Astrocyte (in vitro differentiated cells and primary cell): ENCODE data around the gene PSMD14. TPM values are rescaled to one million over a fixed set of nuclear protein-coding genes. Genes with fewer than 3 reads are reported as not detected.

ENCODE experiments used
- DNase-seq: peaks from one replicate; pipeline ENCODE4 v3.0.0-alpha.2; 2010; ENCODE audit warnings: low read depth
- FAIRE-seq: peaks from 2 replicates; lab custom pipeline; 2011; peaks lifted over from hg19 to GRCh38; lab: Jason Lieb, UNC
- H2AFZ ChIP-seq: 2 replicates; pipeline ENCODE4 v1.6.0; 2012; ENCODE audit warnings: low read depth, low read length, inconsistent platforms
- H3K27ac ChIP-seq: 2 replicates; pipeline ENCODE4 v1.5.1; 2011; ENCODE audit warnings: low read depth, low read length, inconsistent platforms
- H3K27me3 ChIP-seq: 2 replicates; pipeline ENCODE4 v1.6.0; 2011; ENCODE audit warnings: low read length, inconsistent platforms; ENCODE audit not compliant: insufficient read depth
- H3K36me3 ChIP-seq: 2 replicates; pipeline ENCODE4 v1.5.1; 2011; ENCODE audit warnings: low read length, inconsistent platforms; ENCODE audit not compliant: insufficient read depth
- H3K4me1 ChIP-seq: 2 replicates; pipeline ENCODE4 v1.5.1; 2011; ENCODE audit warnings: low read length, inconsistent platforms; ENCODE audit not compliant: insufficient read depth
- H3K4me2 ChIP-seq: 2 replicates; pipeline ENCODE4 v1.6.0; 2012; ENCODE audit warnings: low read length, inconsistent platforms
- H3K4me3 ChIP-seq: 2 replicates; pipeline ENCODE4 v1.5.1; 2011; ENCODE audit warnings: low read depth, mild to moderate bottlenecking, low read length, inconsistent platforms; ENCODE audit not compliant: insufficient read depth
- H3K79me2 ChIP-seq: 2 replicates; pipeline ENCODE4 v1.6.0; 2012; ENCODE audit warnings: mild to moderate bottlenecking, low read length, inconsistent platforms; ENCODE audit not compliant: insufficient read depth
- H3K9ac ChIP-seq: 2 replicates; pipeline ENCODE4 v1.6.0; 2012; ENCODE audit warnings: mild to moderate bottlenecking, low read length, inconsistent platforms
- H3K9me3 ChIP-seq: 2 replicates; pipeline ENCODE4 v1.5.1; 2012; ENCODE audit warnings: low read depth, mild to moderate bottlenecking, low read length, inconsistent platforms; ENCODE audit not compliant: insufficient read depth
- H4K20me1 ChIP-seq: 2 replicates; pipeline ENCODE4 v1.6.0; 2012; ENCODE audit warnings: low read length, inconsistent platforms; ENCODE audit not compliant: insufficient read depth
- H3K27ac Mint-ChIP-seq: one replicate; pipeline ENCODE4 v1.8.0; 2021; ENCODE audit warnings: mild to moderate bottlenecking, mixed read lengths; ENCODE audit not compliant: unreplicated experiment
- H3K27me3 Mint-ChIP-seq: one replicate; pipeline ENCODE4 v1.8.0; 2021; ENCODE audit warnings: low read depth, mixed read lengths; ENCODE audit not compliant: unreplicated experiment
- H3K36me3 Mint-ChIP-seq: one replicate; pipeline ENCODE4 v1.8.0; 2021; ENCODE audit warnings: low read depth, mixed read lengths; ENCODE audit not compliant: unreplicated experiment
- H3K4me1 Mint-ChIP-seq: one replicate; pipeline ENCODE4 v1.8.0; 2021; ENCODE audit warnings: low read depth, mixed read lengths; ENCODE audit not compliant: unreplicated experiment
- H3K4me3 Mint-ChIP-seq: one replicate; pipeline ENCODE4 v1.8.0; 2021; ENCODE audit warnings: mild to moderate bottlenecking, moderate library complexity, mixed read lengths; ENCODE audit not compliant: unreplicated experiment
- H3K9me3 Mint-ChIP-seq: one replicate; pipeline ENCODE4 v1.8.0; 2021; ENCODE audit warnings: mild to moderate bottlenecking, mixed read lengths; ENCODE audit not compliant: unreplicated experiment
- CTCF ChIP-seq: IDR thresholded peaks from 2 replicates; pipeline ENCODE4 v1.5.1; 2011; ENCODE audit warnings: low read depth, mild to moderate bottlenecking, inconsistent platforms, low read length, moderate library complexity; ENCODE audit not compliant: insufficient read depth
- EZH2 ChIP-seq: IDR thresholded peaks from 2 replicates; pipeline ENCODE4 v1.6.1; 2012; ENCODE audit warnings: mild to moderate bottlenecking, low read length, inconsistent platforms; ENCODE audit not compliant: insufficient read depth
- total RNA-seq: library from RNA; stranded (reverse); gene quantifications from 2 replicates; pipeline ENCODE4 v1.2.1, GENCODE V29; 2021

The PSMD14 gene
- total RNA-seq, 1 donor from 2014 or later, result 86.0 TPM

DNA sequence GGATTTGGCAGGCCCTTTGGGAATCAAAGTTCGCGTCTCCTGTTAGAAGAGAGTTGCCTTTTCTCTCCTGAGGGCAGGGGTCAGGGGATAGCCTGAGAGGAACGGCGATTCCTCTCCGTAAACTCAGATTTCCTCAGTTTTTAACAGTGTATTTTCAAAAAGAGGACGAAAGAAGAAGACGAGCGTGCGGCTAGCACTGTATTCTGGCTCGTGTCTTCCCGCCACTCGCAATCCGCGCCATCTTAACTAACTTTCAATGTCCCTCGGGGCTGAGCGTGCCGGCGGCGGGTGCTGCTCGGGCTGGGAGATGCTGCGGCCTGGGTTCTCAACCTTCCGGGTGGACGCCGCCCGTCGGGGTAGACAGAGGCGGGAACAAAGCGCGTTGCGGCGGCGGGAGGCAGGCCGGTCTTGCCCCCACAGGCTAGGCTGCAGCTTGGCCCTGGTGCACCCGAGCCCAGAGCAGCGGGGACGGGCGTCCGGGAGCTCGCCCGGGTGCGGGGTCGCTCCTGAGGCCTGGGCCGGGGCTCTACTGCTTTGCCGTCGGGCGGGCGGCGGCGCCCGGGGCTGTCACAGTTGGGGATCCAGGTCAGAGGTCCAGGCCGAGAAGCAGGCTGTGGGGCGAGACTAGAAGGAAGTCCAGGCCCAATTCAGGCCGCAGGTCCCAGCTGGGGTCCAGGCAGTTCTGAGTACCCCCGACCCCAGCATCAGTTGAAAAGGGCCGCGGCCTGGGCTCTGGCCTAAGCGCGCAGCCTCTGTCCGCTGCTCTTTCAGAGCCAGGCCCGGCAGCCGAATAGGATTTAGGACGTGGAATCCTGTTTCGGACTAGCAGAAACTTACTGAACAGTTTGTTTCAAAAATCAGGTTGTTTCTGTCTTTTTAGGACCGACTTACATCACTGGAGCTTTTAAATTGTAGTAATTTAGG is 119.7 kb downstream of the PSMD14 start:
- H3K79me2 ChIP-seq, result no peaks in the 10 kb centered on the region
- no peak for DNase-seq
- H3K9ac ChIP-seq, result no peak overlapping the region
- peak overlapping the region; percentile 34 for H2AFZ ChIP-seq
- H3K4me1 ChIP-seq, result peaks cover 4% of the 10 kb centered on the region
- FAIRE-seq, result no peak
- Mint-ChIP-seq H3K27ac (no peak overlapping the region), H3K27me3 (peaks cover 67% of the 10 kb centered on the region), H3K4me3 (peak overlapping the region; percentile 75), H3K4me1 (peaks cover 3% of the 10 kb centered on the region), H3K36me3 (peaks cover 6% of the 10 kb centered on the region), H3K9me3 (peaks cover 6% of the 10 kb centered on the region)
- H3K27ac ChIP-seq, result no peak overlapping the region
- TF ChIP-seq EZH2, result no peak
- no peak for TF ChIP-seq CTCF
- peak overlapping the region; percentile 48 for H3K4me3 ChIP-seq
- no peaks in the 10 kb centered on the region for H3K36me3 ChIP-seq
- no peaks in the 10 kb centered on the region for H3K9me3 ChIP-seq
- peak overlapping the region; percentile 80 for H3K4me2 ChIP-seq
- H4K20me1 ChIP-seq, result peaks cover 15% of the 10 kb centered on the region
- peaks cover 69% of the 10 kb centered on the region for H3K27me3 ChIP-seq

GRCh38 chr2:161430386-161430785 is 122.2 kb downstream of the PSMD14 start:
- no peak overlapping the region for H3K4me3 Mint-ChIP-seq
- H3K4me1 Mint-ChIP-seq, result no peaks in the 10 kb centered on the region
- Histone ChIP-seq H3K27ac (no peak overlapping the region), H3K9ac (no peak overlapping the region), H3K9me3 (no peaks in the 10 kb centered on the region), H3K79me2 (no peaks in the 10 kb centered on the region), H2AFZ (no peak overlapping the region), H3K36me3 (no peaks in the 10 kb centered on the region), H3K4me1 (peaks cover 4% of the 10 kb centered on the region), H3K4me2 (no peak overlapping the region), H3K4me3 (no peak overlapping the region), H3K27me3 (peaks cover 45% of the 10 kb centered on the region), H4K20me1 (peaks cover 5% of the 10 kb centered on the region)
- DNase-seq (no peak), FAIRE-seq (no peak)
- no peak for TF ChIP-seq EZH2
- peaks cover 50% of the 10 kb centered on the region for H3K27me3 Mint-ChIP-seq
- H3K9me3 Mint-ChIP-seq, result peaks cover 4% of the 10 kb centered on the region
- H3K36me3 Mint-ChIP-seq, result peaks cover 3% of the 10 kb centered on the region
- H3K27ac Mint-ChIP-seq, result no peak overlapping the region

DNA sequence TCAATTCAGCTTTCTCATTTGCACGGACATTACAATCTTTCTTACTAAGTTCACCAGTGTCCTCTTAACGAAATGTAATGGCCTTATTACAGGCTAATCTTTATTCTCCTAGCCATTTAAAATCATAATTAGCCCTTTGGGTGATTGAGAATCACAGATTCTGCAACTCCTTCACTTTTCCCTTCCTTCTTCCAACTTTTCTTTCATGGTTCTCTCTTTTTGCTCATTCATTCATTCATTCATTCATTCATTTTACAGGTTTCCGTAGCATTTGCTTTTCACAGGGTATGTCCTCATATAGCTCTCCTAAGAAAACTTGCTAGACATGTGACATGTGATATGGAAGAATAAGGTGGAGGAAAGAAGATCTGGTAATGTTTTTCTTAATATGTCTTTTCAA is 123.9 kb downstream of the PSMD14 start:
- Histone ChIP-seq H3K9ac (no peak overlapping the region), H3K79me2 (no peaks in the 10 kb centered on the region), H3K36me3 (no peaks in the 10 kb centered on the region), H3K4me2 (no peak overlapping the region), H3K27ac (no peak overlapping the region), H4K20me1 (no peaks in the 10 kb centered on the region), H3K4me1 (peaks cover 6% of the 10 kb centered on the region), H3K27me3 (peaks cover 28% of the 10 kb centered on the region), H2AFZ (no peak overlapping the region), H3K4me3 (no peak overlapping the region), H3K9me3 (no peaks in the 10 kb centered on the region)
- Mint-ChIP-seq H3K36me3 (peaks cover 3% of the 10 kb centered on the region), H3K4me1 (no peaks in the 10 kb centered on the region), H3K9me3 (peaks cover 4% of the 10 kb centered on the region), H3K4me3 (no peak overlapping the region), H3K27me3 (peaks cover 35% of the 10 kb centered on the region), H3K27ac (no peak overlapping the region)
- TF ChIP-seq CTCF (no peak), EZH2 (no peak)
- DNase-seq (no peak), FAIRE-seq (no peak)
